Cardiac muscle cell (in vitro differentiated cells and primary cell): ENCODE measurements around the gene CD47. TPM values are rescaled to one million over a fixed set of nuclear protein-coding genes. Genes with fewer than 3 reads are reported as not detected.
A peak's percentile ranks its signal among the peaks of the same experiment; 100 is the strongest.

ENCODE experiments used
- DNase-seq, 2 donors: peaks; one replicate each; pipeline versions ENCODE4 v3.0.0 to v3.0.0-alpha.2; 2010 to 2017; ENCODE audit warnings: low read depth in 1 of 2, low spot score in 1 of 2
- H3K27ac ChIP-seq: fragments of 200-600 bp; sonication (generic); 2 replicates; pipeline ENCODE4 v1.5.1; 2016
- H3K27me3 ChIP-seq: fragments of 200-600 bp; sonication (generic); 2 replicates; pipeline ENCODE4 v1.6.0; 2016; ENCODE audit warnings: control low read depth
- H3K36me3 ChIP-seq: fragments of 200-600 bp; sonication (generic); 2 replicates; pipeline ENCODE4 v1.5.1; 2016; ENCODE audit warnings: control low read depth
- H3K4me1 ChIP-seq: fragments of 200-600 bp; sonication (generic); 2 replicates; pipeline ENCODE4 v1.8.1; 2017; ENCODE audit warnings: low read depth, mild to moderate bottlenecking, mixed run types
- H3K4me3 ChIP-seq: fragments of 200-600 bp; sonication (generic); 2 replicates; pipeline ENCODE4 v1.5.1; 2016; ENCODE audit warnings: mild to moderate bottlenecking
- H3K9me3 ChIP-seq: fragments of 200-600 bp; sonication (generic); 2 replicates; pipeline ENCODE4 v1.5.1; 2017; ENCODE audit warnings: low read depth, mild to moderate bottlenecking, control low read depth
- CTCF ChIP-seq: IDR thresholded peaks from 2 replicates; pipeline ENCODE4 v1.5.1; 2012; ENCODE audit warnings: low read depth, mild to moderate bottlenecking, low read length
- polyA plus RNA-seq: library from polyadenylated mRNA; unstranded; fragments of >200 nt; fragmentation: Nextera tagmentation; extraction: Ambion mirVana; gene quantifications from 2 replicates; pipeline ENCODE4 v1.2.1, GENCODE V29; 2016
- total RNA-seq: library from RNA; depleted of rRNA; stranded (reverse); fragments of >200 nt; gene quantifications from 2 replicates; pipeline ENCODE4 v1.2.3, GENCODE V29; 2016

CD47 gene
- total and polyA plus RNA-seq, 2 experiments from 2014 or later, result 33.2 to 34.9 TPM

- TF ChIP-seq CTCF, result no peak
- no peak overlapping the region for H3K27ac ChIP-seq
- peaks cover 8% of the 10 kb centered on the region for H3K4me1 ChIP-seq
- H3K27me3 ChIP-seq, result no peaks in the 10 kb centered on the region
- H3K36me3 ChIP-seq, result no peaks in the 10 kb centered on the region
- no peaks in the 10 kb centered on the region for H3K9me3 ChIP-seq
- peak in 1 of 2 donors; percentile 34 for DNase-seq
- H3K4me3 ChIP-seq, result no peak overlapping the region
Observed at GRCh38 chr3:108037770-108038169, 53.1 kb downstream of the CD47 start.

GRCh38 chr3:108036984-108037741 is 53.7 kb downstream of the CD47 start:
- peak in 1 of 2 donors; percentile 45 for DNase-seq
- no peak for TF ChIP-seq CTCF
- Histone ChIP-seq H3K36me3 (no peaks in the 10 kb centered on the region), H3K27ac (no peak overlapping the region), H3K9me3 (no peaks in the 10 kb centered on the region), H3K4me3 (no peak overlapping the region), H3K4me1 (peaks cover 8% of the 10 kb centered on the region), H3K27me3 (no peaks in the 10 kb centered on the region)

- no peaks in the 10 kb centered on the region for H3K36me3 ChIP-seq
- H3K27me3 ChIP-seq, result no peaks in the 10 kb centered on the region
- no peaks in the 10 kb centered on the region for H3K9me3 ChIP-seq
- H3K27ac ChIP-seq, result no peak overlapping the region
- no peak for DNase-seq
- TF ChIP-seq CTCF, result no peak
- H3K4me1 ChIP-seq, result peaks cover 8% of the 10 kb centered on the region
- H3K4me3 ChIP-seq, result no peak overlapping the region
Observed at GRCh38 chr3:108036401-108036800, 54.4 kb downstream of the CD47 start.

- H3K4me1 ChIP-seq, result peaks cover 8% of the 10 kb centered on the region
- no peak for TF ChIP-seq CTCF
- DNase-seq, result peak in 1 of 2 donors; percentile 53
- no peak overlapping the region for H3K4me3 ChIP-seq
- no peaks in the 10 kb centered on the region for H3K27me3 ChIP-seq
- no peaks in the 10 kb centered on the region for H3K9me3 ChIP-seq
- no peaks in the 10 kb centered on the region for H3K36me3 ChIP-seq
- no peak overlapping the region for H3K27ac ChIP-seq
Observed at GRCh38 chr3:108035751-108036150, 55.1 kb downstream of the CD47 start.

GRCh38 chr3:108031895-108032294 is 58.9 kb downstream of the CD47 start:
- no peak overlapping the region for H3K4me3 ChIP-seq
- no peaks in the 10 kb centered on the region for H3K27me3 ChIP-seq
- DNase-seq, result no peak
- no peaks in the 10 kb centered on the region for H3K36me3 ChIP-seq
- H3K4me1 ChIP-seq, result peaks cover 2% of the 10 kb centered on the region
- no peaks in the 10 kb centered on the region for H3K9me3 ChIP-seq
- TF ChIP-seq CTCF, result no peak
- no peak overlapping the region for H3K27ac ChIP-seq
